Caco-2 (cell line): ENCODE data around the gene ETHE1. TPM values are rescaled to one million over a fixed set of nuclear protein-coding genes. Genes with fewer than 3 reads are reported as not detected.
"Not testable (repeated sequence)": the region's sequence is repeated elsewhere in the genome, so short reads cannot be mapped to it uniquely, and the experiment has no call there.

Experiments used
- BruUV-seq: library from RNA; stranded (reverse); fragments of 400-500 nt; replicated peaks from 2 replicates; lab custom pipeline; 2021; lab: Mats Ljungman, UMichigan
- CTCF ChIA-PET: fragments of 300-600 bp; sonication (Branson Sonifier 250); formaldehyde crosslinking; loops from one replicate; lab custom pipeline; 2022; ENCODE audit warnings: antibody characterized with exemption; lab: Charles Lee
- POLR2A ChIA-PET: fragments of 300-600 bp; sonication (Branson Sonifier 250); formaldehyde crosslinking; loops from one replicate; lab custom pipeline; 2022; ENCODE audit warnings: antibody characterized with exemption; lab: Charles Lee
- DNase-seq, 2 experiments: peaks; one replicate each; pipeline versions ENCODE4 v3.0.0 to v3.0.0-alpha.2; 2020 to 2022
- H3K27me3 ChIP-seq: replicated peaks from 2 replicates; pipeline ENCODE4 v1.6.0; 2011; ENCODE audit warnings: low read length; ENCODE audit not compliant: control insufficient read depth, insufficient read depth
- H3K36me3 ChIP-seq: 2 replicates; pipeline ENCODE4 v1.5.1; 2011; ENCODE audit warnings: low read length; ENCODE audit not compliant: control insufficient read depth, insufficient read depth
- H3K4me1 ChIP-seq: fragments of 250-450 bp; sonication (Bioruptor Pico); 2 replicates; pipeline ENCODE4 v1.5.1; 2020; ENCODE audit warnings: mild to moderate bottlenecking
- H3K4me3 ChIP-seq: 2 replicates; pipeline ENCODE4 v1.5.1; 2011; ENCODE audit warnings: low read depth, mild to moderate bottlenecking, control low read depth, low read length
- H3K9me3 ChIP-seq: fragments of 250-450 bp; sonication (Bioruptor Pico); 2 replicates; pipeline ENCODE4 v1.5.1; 2020; ENCODE audit warnings: mild to moderate bottlenecking, moderate library complexity
- H3K27ac Mint-ChIP-seq: one replicate; pipeline ENCODE4 v1.8.0; 2022; ENCODE audit warnings: mixed read lengths; ENCODE audit not compliant: unreplicated experiment
- H3K27me3 Mint-ChIP-seq: one replicate; pipeline ENCODE4 v1.8.0; 2022; ENCODE audit warnings: mixed read lengths; ENCODE audit not compliant: insufficient read depth, unreplicated experiment
- H3K36me3 Mint-ChIP-seq: one replicate; pipeline ENCODE4 v1.8.0; 2022; ENCODE audit warnings: mild to moderate bottlenecking, mixed read lengths; ENCODE audit not compliant: insufficient read depth, unreplicated experiment
- H3K4me1 Mint-ChIP-seq: one replicate; pipeline ENCODE4 v1.8.0; 2022; ENCODE audit warnings: low read depth, mixed read lengths; ENCODE audit not compliant: unreplicated experiment
- H3K4me3 Mint-ChIP-seq: one replicate; pipeline ENCODE4 v1.8.0; 2022; ENCODE audit warnings: mild to moderate bottlenecking, moderate library complexity, mixed read lengths; ENCODE audit not compliant: unreplicated experiment
- H3K9me3 Mint-ChIP-seq: one replicate; pipeline ENCODE4 v1.8.0; 2022; ENCODE audit warnings: mixed read lengths; ENCODE audit not compliant: unreplicated experiment
- intact Hi-C: fragments of 100-400 bp; cut with micrococcal nuclease; formaldehyde crosslinking; loops from one replicate; pipeline ENCODE4 v1.10.0; 2022; ENCODE audit not compliant: unreplicated experiment
- total RNA-seq: library from RNA; stranded (reverse); gene quantifications from 2 replicates; pipeline ENCODE4 v1.2.3, GENCODE V29; 2022
- TF ChIP-seq, protein P1 (sequence below), 2 experiments: fragments of 200-600 bp in 1 of 2; IDR thresholded peaks; 1 replicate in 1 of 2; 2 replicates in 1 of 2; pipeline versions ENCODE4 v1.5.1 to v1.8.0; 2011 to 2022; ENCODE audit warnings: antibody characterized with exemption in 1 of 2, control low read depth in 1 of 2, inconsistent platforms in 1 of 2, low read depth in 1 of 2, low read length in 1 of 2, mild to moderate bottlenecking in 1 of 2, moderate library complexity in 1 of 2; ENCODE audit not compliant: insufficient read depth in 1 of 2, severe bottlenecking in 1 of 2, unreplicated experiment in 1 of 2

ETHE1 gene
- total RNA-seq, 1 experiment from 2014 or later: 39.6 TPM

DNA sequence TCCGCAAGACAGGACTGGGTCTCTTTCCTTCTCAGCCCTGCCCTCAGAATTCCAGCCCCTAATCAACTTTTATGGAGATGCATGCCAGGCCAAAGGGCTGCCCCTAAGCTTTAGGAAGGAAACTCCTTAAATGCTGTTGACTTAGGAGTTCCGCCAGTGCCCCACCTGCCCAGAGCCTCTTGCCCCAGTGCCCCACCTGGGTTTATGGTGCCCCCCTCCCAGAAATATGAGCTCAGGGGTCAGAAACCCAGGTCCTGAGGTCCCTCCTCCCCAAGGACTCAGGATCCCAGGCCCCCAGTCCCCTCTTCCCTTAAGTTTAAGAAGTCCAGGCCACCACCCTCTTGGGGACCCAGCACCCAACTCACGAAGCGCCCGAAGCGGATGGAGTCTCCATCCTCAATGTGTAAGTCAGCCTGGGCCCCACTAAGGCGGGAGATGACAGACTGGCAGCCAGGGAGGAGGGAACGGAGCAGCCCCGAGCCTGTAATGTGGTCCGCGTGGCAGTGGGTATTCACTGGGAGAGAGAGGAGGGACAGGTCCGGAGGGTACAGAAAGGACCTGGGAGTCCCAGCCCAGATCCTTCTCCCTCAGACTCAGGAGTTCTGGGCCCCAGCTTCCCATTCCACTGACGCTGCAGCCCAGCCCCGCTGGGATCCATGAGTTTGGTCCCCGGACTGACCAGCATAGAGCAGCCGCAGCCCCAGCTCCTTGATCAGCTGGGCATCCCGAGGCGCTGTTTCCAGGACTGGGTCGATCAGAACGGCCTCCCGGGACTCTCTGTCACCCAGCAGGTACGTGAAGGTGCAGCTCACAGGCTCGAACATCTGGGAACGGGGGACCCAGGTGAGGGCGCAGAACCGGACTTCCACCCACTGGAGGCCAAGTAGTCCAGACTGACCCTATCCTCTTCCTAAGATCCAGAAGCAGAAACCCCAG, 897 bp downstream of the ETHE1 start:
- CTCF ChIA-PET: interaction anchor here (0.6 to 2.2 kb wide), 5 partner anchors 22 to 93 kb away, joined by 3 to 9 read pairs (median 5); partner anchors contain the start of gene PHLDB3
- no peaks in the 10 kb centered on the region for H3K27me3 Mint-ChIP-seq
- Histone ChIP-seq H3K9me3 (no peaks in the 10 kb centered on the region), H3K36me3 (no peaks in the 10 kb centered on the region; the same call in 1 of the 2 replicates), H3K4me1 (peaks cover 15% of the 10 kb centered on the region), H3K27me3 (no peaks in the 10 kb centered on the region), H3K4me3 (peak overlapping the region; percentile 85)
- peak; percentile 37 to 54 for DNase-seq
- TF ChIP-seq, protein P1, sequence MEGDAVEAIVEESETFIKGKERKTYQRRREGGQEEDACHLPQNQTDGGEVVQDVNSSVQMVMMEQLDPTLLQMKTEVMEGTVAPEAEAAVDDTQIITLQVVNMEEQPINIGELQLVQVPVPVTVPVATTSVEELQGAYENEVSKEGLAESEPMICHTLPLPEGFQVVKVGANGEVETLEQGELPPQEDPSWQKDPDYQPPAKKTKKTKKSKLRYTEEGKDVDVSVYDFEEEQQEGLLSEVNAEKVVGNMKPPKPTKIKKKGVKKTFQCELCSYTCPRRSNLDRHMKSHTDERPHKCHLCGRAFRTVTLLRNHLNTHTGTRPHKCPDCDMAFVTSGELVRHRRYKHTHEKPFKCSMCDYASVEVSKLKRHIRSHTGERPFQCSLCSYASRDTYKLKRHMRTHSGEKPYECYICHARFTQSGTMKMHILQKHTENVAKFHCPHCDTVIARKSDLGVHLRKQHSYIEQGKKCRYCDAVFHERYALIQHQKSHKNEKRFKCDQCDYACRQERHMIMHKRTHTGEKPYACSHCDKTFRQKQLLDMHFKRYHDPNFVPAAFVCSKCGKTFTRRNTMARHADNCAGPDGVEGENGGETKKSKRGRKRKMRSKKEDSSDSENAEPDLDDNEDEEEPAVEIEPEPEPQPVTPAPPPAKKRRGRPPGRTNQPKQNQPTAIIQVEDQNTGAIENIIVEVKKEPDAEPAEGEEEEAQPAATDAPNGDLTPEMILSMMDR (IDR thresholded peaks at IDR 0.05; ENCODE audit: insufficient read depth in 1 of 2, low read depth in 1 of 2, low read length in 1 of 2, severe bottlenecking in 1 of 2, unreplicated experiment in 1 of 2): no peak
- H3K4me3 Mint-ChIP-seq: peak overlapping the region; percentile 98
- POLR2A ChIA-PET: no interaction called here
- BruUV-seq: TSS peak; percentile 43
- peaks cover 18% of the 10 kb centered on the region for H3K36me3 Mint-ChIP-seq
- intact Hi-C loops: loop anchor here (1.0 to 5.0 kb wide), 2 partner anchors 7 to 64 kb away; partner anchors contain the start of gene ZNF575
- peaks cover 22% of the 10 kb centered on the region for H3K4me1 Mint-ChIP-seq
- no peaks in the 10 kb centered on the region for H3K9me3 Mint-ChIP-seq
- peak overlapping the region; percentile 93 for H3K27ac Mint-ChIP-seq

DNA sequence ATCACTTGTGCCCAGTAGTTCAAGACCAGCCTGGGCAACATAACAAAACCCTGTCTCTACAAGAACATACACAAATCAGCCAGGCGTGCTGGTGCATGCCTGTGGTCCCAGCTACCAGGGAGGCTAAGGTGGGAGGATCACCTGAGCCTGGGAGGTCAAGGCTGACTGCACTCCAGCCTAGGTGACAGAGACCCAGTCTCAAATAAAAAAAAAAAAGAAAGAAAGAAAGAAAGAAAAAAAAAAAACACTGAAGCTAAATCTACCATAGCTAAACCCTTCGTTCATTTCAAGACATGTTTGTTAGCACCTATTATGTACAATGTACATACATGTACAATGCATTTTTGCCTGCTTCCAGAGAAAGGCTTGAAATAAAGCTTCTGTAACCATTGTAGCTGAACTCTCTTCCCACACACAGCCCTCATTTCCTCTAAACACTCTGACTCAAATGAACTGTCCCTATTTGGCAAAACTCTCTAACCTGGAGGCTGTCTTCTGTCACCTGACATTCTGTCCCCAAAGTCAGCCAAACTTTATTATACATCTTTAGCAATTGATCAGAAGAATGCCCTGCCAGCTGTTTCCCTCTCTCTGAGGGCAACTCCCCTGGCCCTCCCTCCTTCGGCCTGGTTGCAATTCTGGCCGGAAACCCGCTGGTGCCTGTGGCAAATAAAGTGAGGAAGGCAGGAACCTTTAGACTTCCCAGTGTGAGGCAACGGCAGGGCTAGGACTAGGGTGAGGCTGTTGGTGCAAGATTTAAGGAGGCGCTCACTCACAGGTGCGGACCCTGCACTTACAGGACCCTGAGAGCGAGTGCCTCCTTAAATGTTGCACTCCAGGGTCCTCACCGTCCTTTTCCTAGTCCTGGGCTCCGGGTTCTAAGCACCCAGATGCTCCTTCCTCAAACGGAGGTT, 1.8 kb downstream of the ETHE1 start:
- H3K9me3 ChIP-seq: no peaks in the 10 kb centered on the region
- ChIA-PET POLR2A (interaction anchor here (0.6 to 1.1 kb wide), 2 partner anchors 21 to 51 kb away, joined by 3 to 4 read pairs; partner anchors contain the start of gene PHLDB3), CTCF (interaction anchor here (0.6 to 2.2 kb wide), 6 partner anchors 8 to 93 kb away, joined by 3 to 9 read pairs (median 4); partner anchors contain the start of genes PHLDB3 and ZNF575)
- H3K4me3 ChIP-seq: peak overlapping the region; percentile 85
- H3K36me3 Mint-ChIP-seq: peaks cover 18% of the 10 kb centered on the region
- H3K27me3 ChIP-seq: no peaks in the 10 kb centered on the region
- no peaks in the 10 kb centered on the region; the same call in 1 of the 2 replicates for H3K36me3 ChIP-seq
- TF ChIP-seq, protein P1 (IDR thresholded peaks at IDR 0.05; ENCODE audit: insufficient read depth in 1 of 2, low read depth in 1 of 2, low read length in 1 of 2, severe bottlenecking in 1 of 2, unreplicated experiment in 1 of 2): no peak
- H3K4me1 Mint-ChIP-seq: peaks cover 22% of the 10 kb centered on the region
- no peaks in the 10 kb centered on the region for H3K9me3 Mint-ChIP-seq
- BruUV-seq: TSS peak; percentile 17
- H3K4me1 ChIP-seq: peaks cover 15% of the 10 kb centered on the region
- H3K4me3 Mint-ChIP-seq: peak overlapping the region; percentile 98
- H3K27me3 Mint-ChIP-seq: no peaks in the 10 kb centered on the region
- peak; percentile 75 to 89 for DNase-seq
- peak overlapping the region; percentile 93 for H3K27ac Mint-ChIP-seq
- intact Hi-C loops: loop anchor here (1.0 to 5.0 kb wide), 2 partner anchors 8 to 63 kb away; partner anchors contain the start of gene ZNF575

DNA sequence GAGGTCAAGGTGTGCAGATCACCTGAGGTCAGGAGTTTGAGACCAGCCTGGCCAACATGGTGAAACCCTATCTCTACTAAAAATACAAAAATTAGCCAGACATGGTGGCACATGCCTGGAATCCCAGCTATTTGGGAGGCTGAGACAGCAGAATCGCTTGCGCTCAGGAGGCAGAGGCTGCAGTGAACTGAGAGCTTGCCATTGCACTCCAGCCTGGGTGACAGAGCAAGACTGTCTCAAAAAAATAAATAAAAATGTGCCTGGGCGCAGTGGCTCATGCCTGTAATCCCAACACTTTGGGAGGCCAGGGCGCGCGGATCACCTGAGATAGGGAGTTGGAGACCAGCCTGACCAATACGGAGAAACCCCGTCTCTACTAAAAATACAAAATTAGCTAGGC, 3.3 kb downstream of the ETHE1 start:
- peaks cover 15% of the 10 kb centered on the region for H3K4me1 ChIP-seq
- H3K9me3 ChIP-seq, H3K4me3 ChIP-seq, H3K36me3 ChIP-seq, DNase-seq, H3K27me3 Mint-ChIP-seq, H3K27me3 ChIP-seq, POLR2A ChIA-PET, H3K4me3 Mint-ChIP-seq, H3K9me3 Mint-ChIP-seq, BruUV-seq, H3K27ac Mint-ChIP-seq, intact Hi-C loops: not testable (repeated sequence)
- H3K4me1 Mint-ChIP-seq: peaks cover 30% of the 10 kb centered on the region
- CTCF ChIA-PET: interaction anchor here (1.4 kb wide), 1 partner anchor 77 kb away, joined by 4 read pairs; no protein-coding TSS in a partner anchor
- peaks cover 28% of the 10 kb centered on the region for H3K36me3 Mint-ChIP-seq
